Neural cell (in vitro differentiated cells): ENCODE measurements around the gene JMJD1C. TPM values are rescaled to one million over a fixed set of nuclear protein-coding genes. Genes with fewer than 3 reads are reported as not detected.
"Not testable (repeated sequence)": the region's sequence is repeated elsewhere in the genome, so short reads cannot be mapped to it uniquely, and the experiment has no call there.

Source experiments
- H2AFZ ChIP-seq: fragments of 200-600, 300-800 bp; sonication (generic), shearing (Covaris generic); 2 replicates; pipeline ENCODE4 v1.6.0; 2014; ENCODE audit warnings: low read depth, mild to moderate bottlenecking, antibody characterized with exemption, low read length, moderate library complexity
- H3F3A ChIP-seq: fragments of 200-600 bp; shearing (Covaris generic); 2 replicates; pipeline ENCODE4 v1.6.1; 2016; ENCODE audit warnings: mild to moderate bottlenecking, moderate library complexity, mixed read lengths, antibody characterized with exemption, low read length; ENCODE audit not compliant: insufficient read depth, poor library complexity, severe bottlenecking
- H3K27ac ChIP-seq: fragments of 200-600, 300-800 bp; sonication (generic), shearing (Covaris generic); 2 replicates; pipeline ENCODE4 v1.5.1; 2014; ENCODE audit warnings: mild to moderate bottlenecking, low read length, moderate library complexity
- H3K27me3 ChIP-seq: fragments of 300-800, 200-600 bp; sonication (generic), shearing (Covaris generic); 2 replicates; pipeline ENCODE4 v1.6.0; 2014; ENCODE audit warnings: mild to moderate bottlenecking, low read depth, low read length, moderate library complexity; ENCODE audit not compliant: insufficient read depth
- H3K36me3 ChIP-seq: fragments of 300-800, 200-600 bp; sonication (generic), shearing (Covaris generic); 2 replicates; pipeline ENCODE4 v1.5.1; 2014; ENCODE audit warnings: mild to moderate bottlenecking, antibody characterized with exemption, low read length, moderate library complexity; ENCODE audit not compliant: insufficient read depth
- H3K4me2 ChIP-seq: fragments of 300-800, 200-600 bp; sonication (generic), shearing (Covaris generic); 2 replicates; pipeline ENCODE4 v1.6.0; 2014; ENCODE audit warnings: mild to moderate bottlenecking, low read length
- H3K4me3 ChIP-seq: fragments of 300-800, 200-600 bp; sonication (generic), shearing (Covaris generic); 2 replicates; pipeline ENCODE4 v1.5.1; 2014; ENCODE audit warnings: mild to moderate bottlenecking, low read length, moderate library complexity
- H3K79me2 ChIP-seq: fragments of 200-600 bp; shearing (Covaris generic); replicated peaks from 2 replicates; pipeline ENCODE4 v1.6.0; 2014; ENCODE audit warnings: mild to moderate bottlenecking, low read length, moderate library complexity; ENCODE audit not compliant: insufficient read depth
- H3K9ac ChIP-seq: fragments of 300-800, 200-600 bp; sonication (generic), shearing (Covaris generic); 2 replicates; pipeline ENCODE4 v1.6.1; 2016; ENCODE audit warnings: mild to moderate bottlenecking, low read length, mixed read lengths
- H3K9me2 ChIP-seq: fragments of 200-600 bp; shearing (Covaris generic); 2 replicates; pipeline ENCODE4 v1.6.1; 2016; ENCODE audit warnings: mild to moderate bottlenecking, low read length, mixed read lengths; ENCODE audit not compliant: insufficient read depth
- H3K9me3 ChIP-seq: fragments of 200-600, 300-800 bp; sonication (generic), shearing (Covaris generic); 2 replicates; pipeline ENCODE4 v1.6.1; 2016; ENCODE audit warnings: mild to moderate bottlenecking, mixed run types, low read length, moderate library complexity, mixed read lengths
- H4K20me1 ChIP-seq: fragments of 200-600 bp; shearing (Covaris generic); 2 replicates; pipeline ENCODE4 v1.6.1; 2016; ENCODE audit warnings: mild to moderate bottlenecking, mixed run types; ENCODE audit not compliant: insufficient read depth
- CTCF ChIP-seq: fragments of 450-650 bp; IDR thresholded peaks from 2 replicates; pipeline ENCODE4 v1.5.1; 2014; ENCODE audit warnings: antibody characterized with exemption, mild to moderate bottlenecking, moderate library complexity; ENCODE audit not compliant: poor library complexity, severe bottlenecking
- EP300 ChIP-seq: fragments of 450-650 bp; conservative IDR thresholded peaks from 2 replicates; pipeline ENCODE4 v1.6.1; 2014; ENCODE audit warnings: antibody characterized with exemption, mild to moderate bottlenecking, moderate library complexity; ENCODE audit not compliant: poor library complexity, severe bottlenecking
- EZH2 ChIP-seq: fragments of 200-600, 300-800 bp; shearing (Covaris generic), sonication (generic); IDR thresholded peaks from 2 replicates; pipeline ENCODE4 v1.6.1; 2014; ENCODE audit warnings: antibody characterized with exemption, low read length, borderline replicate concordance, mild to moderate bottlenecking; ENCODE audit not compliant: insufficient read depth, poor library complexity, severe bottlenecking
- MXI1 ChIP-seq: fragments of 450-650 bp; conservative IDR thresholded peaks from 2 replicates; pipeline ENCODE4 v1.6.1; 2014; ENCODE audit warnings: antibody characterized with exemption, mild to moderate bottlenecking; ENCODE audit not compliant: poor library complexity, severe bottlenecking
- REST ChIP-seq: IDR thresholded peaks from 2 replicates; pipeline ENCODE4 v1.6.1; 2012; ENCODE audit warnings: borderline replicate concordance
- SMC3 ChIP-seq: fragments of 450-650 bp; conservative IDR thresholded peaks from 2 replicates; pipeline ENCODE4 v1.6.1; 2014; ENCODE audit warnings: antibody characterized with exemption, mild to moderate bottlenecking, moderate library complexity; ENCODE audit not compliant: poor library complexity
- TAF1 ChIP-seq: IDR thresholded peaks from 2 replicates; pipeline ENCODE4 v1.6.1; 2012; ENCODE audit warnings: low read depth
- polyA plus RNA-seq: library from polyadenylated mRNA; depleted of rRNA; stranded (reverse); fragments of >200 nt; gene quantifications from 2 replicates; pipeline ENCODE4 v1.2.3, GENCODE V29; 2014

Gene JMJD1C
- polyA plus RNA-seq, 1 donor from 2014 or later: 108 TPM

DNA sequence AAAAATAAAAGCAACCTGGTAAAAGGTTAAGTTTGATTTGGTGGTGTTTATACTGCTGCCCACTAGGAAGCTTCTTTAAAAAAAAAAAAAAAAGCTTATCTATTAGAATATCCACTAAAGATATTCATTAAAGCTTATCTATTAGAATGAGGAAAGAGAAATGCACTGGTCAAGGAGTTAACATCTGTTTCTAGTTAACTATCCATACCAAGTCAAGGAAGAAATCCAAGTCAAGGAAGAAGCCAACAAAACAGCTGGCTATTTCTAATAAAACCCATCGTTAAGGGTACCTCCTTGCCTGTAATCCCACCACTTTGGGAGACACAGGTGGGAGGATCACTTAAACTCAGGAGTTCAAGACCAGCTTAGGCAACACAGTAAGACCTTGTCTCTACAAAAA, 82.6 kb downstream of the JMJD1C start:
- Histone ChIP-seq H3F3A (no peaks in the 10 kb centered on the region), H3K27ac (no peak overlapping the region), H3K4me3 (no peak overlapping the region), H3K9me2 (no peaks in the 10 kb centered on the region), H3K9me3 (no peaks in the 10 kb centered on the region), H2AFZ (no peak overlapping the region), H3K36me3 (no peaks in the 10 kb centered on the region), H3K9ac (no peak overlapping the region), H3K27me3 (no peaks in the 10 kb centered on the region), H4K20me1 (peaks cover 3% of the 10 kb centered on the region), H3K79me2 (peaks cover 45% of the 10 kb centered on the region), H3K4me2 (no peak overlapping the region)
- TF ChIP-seq EZH2 (no peak), TAF1 (no peak), SMC3 (no peak)

DNA sequence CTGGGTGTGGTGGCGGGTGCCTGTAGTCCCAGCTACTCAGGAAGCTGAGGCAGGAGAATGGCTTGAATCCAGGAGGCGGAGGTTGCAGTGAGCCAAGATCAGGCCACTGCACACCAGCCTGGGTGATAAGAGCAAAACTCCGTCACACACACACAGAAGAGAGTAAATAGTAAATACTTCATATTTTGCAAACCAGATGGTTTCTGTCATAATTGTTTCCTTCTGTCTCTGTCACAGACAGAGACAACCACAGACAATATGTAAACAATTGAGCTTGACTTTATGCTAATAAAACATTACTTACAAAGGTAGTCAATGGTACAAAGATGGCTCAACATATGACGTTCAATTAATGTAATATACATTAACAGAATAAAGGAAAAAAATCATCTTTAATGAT, 83.7 kb downstream of the JMJD1C start:
- Histone ChIP-seq H2AFZ (no peak overlapping the region), H3F3A (no peaks in the 10 kb centered on the region), H3K79me2 (peaks cover 38% of the 10 kb centered on the region), H3K9me2 (no peaks in the 10 kb centered on the region), H3K4me3 (no peak overlapping the region), H3K4me2 (no peak overlapping the region), H3K9me3 (no peaks in the 10 kb centered on the region), H4K20me1 (peaks cover 3% of the 10 kb centered on the region), H3K27ac (no peak overlapping the region), H3K9ac (no peak overlapping the region), H3K27me3 (no peaks in the 10 kb centered on the region), H3K36me3 (no peaks in the 10 kb centered on the region)
- TF ChIP-seq SMC3 (no peak), EP300 (no peak), TAF1 (no peak), MXI1 (no peak), CTCF (no peak)

- H3K79me2 ChIP-seq: peaks cover 16% of the 10 kb centered on the region
- H2AFZ ChIP-seq, H3K9ac ChIP-seq, H3F3A ChIP-seq, H3K36me3 ChIP-seq, H3K27ac ChIP-seq, H4K20me1 ChIP-seq, H3K9me3 ChIP-seq, H3K4me2 ChIP-seq, H3K9me2 ChIP-seq, H3K4me3 ChIP-seq, H3K27me3 ChIP-seq: not testable (repeated sequence)
Observed at GRCh38 chr10:63377305-63377661, 88.5 kb downstream of the JMJD1C start.

- Histone ChIP-seq H3K4me2 (no peak overlapping the region), H3K79me2 (peaks cover 15% of the 10 kb centered on the region), H3K36me3 (no peaks in the 10 kb centered on the region), H3F3A (no peaks in the 10 kb centered on the region), H3K9ac (no peak overlapping the region), H3K27ac (no peak overlapping the region), H2AFZ (no peak overlapping the region), H3K9me3 (no peaks in the 10 kb centered on the region), H3K27me3 (no peaks in the 10 kb centered on the region), H3K9me2 (no peaks in the 10 kb centered on the region), H3K4me3 (no peak overlapping the region), H4K20me1 (no peaks in the 10 kb centered on the region)
- TF ChIP-seq SMC3: no peak
- TF ChIP-seq MXI1: no peak
- TF ChIP-seq REST: no peak
Observed at GRCh38 chr10:63376560-63377304, 89.0 kb downstream of the JMJD1C start.
